Measurements from ENCODE around the gene ZNF574. TPM values are rescaled to one million over a fixed set of nuclear protein-coding genes. Genes with fewer than 3 reads are reported as not detected.
A peak's percentile ranks its signal among the peaks of the same experiment; 100 is the strongest.

ZNF574 gene
- total RNA-seq, 4 donors from 2014 or later = 15.0 to 28.4 (median 21.7) TPM

DNA sequence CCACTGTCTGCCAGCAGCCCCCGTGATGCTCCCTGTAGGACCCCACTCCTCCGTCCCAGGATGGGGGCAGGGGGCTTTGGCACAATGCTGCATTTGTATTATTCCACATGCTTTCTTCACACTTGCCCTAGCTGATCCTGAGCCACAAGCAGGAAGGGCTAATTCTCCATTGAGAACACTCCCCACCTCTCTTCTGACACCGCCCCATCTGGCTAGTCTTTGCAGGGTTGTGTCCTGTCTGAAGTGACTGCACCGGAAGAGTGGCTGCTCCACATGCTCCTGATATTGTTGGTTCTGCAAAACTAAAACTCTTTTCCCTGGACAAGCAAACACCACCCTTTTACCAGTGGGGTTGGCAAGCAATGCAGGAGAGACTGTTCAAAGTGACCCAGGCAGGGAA lies 18.0 kb downstream of the ZNF574 start:
- Histone ChIP-seq H3K27ac (replicated peaks in 1 of 4) (no peak overlapping the region), H3K4me1 (peaks cover 11 to 52% (median 48%) of the 10 kb centered on the region in 4 donors), H3K9me3 (no peaks in the 10 kb centered on the region), H3K36me3 (peaks cover 0 to 8% (median 2%) of the 10 kb centered on the region in 4 donors), H3K27me3 (peaks cover 0 to 8% (median 2%) of the 10 kb centered on the region in 4 donors), H3K4me3 (no peak overlapping the region)
- TF ChIP-seq, protein P1, sequence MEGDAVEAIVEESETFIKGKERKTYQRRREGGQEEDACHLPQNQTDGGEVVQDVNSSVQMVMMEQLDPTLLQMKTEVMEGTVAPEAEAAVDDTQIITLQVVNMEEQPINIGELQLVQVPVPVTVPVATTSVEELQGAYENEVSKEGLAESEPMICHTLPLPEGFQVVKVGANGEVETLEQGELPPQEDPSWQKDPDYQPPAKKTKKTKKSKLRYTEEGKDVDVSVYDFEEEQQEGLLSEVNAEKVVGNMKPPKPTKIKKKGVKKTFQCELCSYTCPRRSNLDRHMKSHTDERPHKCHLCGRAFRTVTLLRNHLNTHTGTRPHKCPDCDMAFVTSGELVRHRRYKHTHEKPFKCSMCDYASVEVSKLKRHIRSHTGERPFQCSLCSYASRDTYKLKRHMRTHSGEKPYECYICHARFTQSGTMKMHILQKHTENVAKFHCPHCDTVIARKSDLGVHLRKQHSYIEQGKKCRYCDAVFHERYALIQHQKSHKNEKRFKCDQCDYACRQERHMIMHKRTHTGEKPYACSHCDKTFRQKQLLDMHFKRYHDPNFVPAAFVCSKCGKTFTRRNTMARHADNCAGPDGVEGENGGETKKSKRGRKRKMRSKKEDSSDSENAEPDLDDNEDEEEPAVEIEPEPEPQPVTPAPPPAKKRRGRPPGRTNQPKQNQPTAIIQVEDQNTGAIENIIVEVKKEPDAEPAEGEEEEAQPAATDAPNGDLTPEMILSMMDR (IDR thresholded peaks at IDR 0.05) = no peak
- TF ChIP-seq POLR2A (IDR thresholded peaks at IDR 0.05; ENCODE audit: low read depth) (no peak), POLR2AphosphoS5 (IDR thresholded peaks at IDR 0.05) (no peak), EP300 (IDR thresholded peaks at IDR 0.05) (no peak)
- WGBS = 74% methylated on average over 4 of the region's 4 CpGs
- no peak for DNase-seq (ENCODE audit: extremely low spot score)
- intact Hi-C loops (cut with DNase I) = no loop called here

DNA sequence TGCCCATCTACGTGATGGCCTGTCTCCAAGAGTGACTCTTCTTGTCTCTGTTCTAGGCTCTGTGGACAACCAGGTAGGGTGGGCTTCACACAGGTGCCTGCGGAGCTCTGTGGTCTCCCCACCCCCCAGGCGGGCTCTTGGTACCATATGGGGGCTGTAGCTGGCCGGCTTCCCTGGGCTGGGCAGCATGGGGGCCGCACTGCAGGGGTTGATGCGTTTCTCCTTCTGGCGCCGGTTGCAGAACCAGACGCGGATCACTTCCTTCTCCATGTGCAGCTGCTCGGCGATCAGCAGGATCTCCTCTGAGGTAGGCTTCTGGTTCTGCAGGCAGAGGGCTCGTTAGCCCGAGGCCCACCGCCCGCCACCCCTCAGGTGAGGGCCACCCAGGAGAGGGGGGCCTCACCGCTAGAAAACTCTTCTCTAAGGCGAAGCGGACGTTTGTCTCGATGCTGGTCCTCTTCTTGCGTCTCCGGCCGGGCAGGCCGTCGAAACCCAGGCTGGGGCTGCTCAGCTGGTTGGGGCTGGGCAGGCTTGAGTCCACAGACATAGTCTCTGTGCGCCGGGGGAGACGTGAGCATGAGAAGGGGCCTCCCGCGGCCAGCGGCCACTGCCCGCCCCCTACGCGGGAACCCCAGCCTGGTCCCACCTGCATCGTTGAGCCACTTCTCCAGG lies 19.3 kb downstream of the ZNF574 start:
- Histone ChIP-seq H3K27me3 (peaks cover 0 to 8% (median 2%) of the 10 kb centered on the region in 4 donors), H3K36me3 (peaks cover 0 to 8% (median 2%) of the 10 kb centered on the region in 4 donors), H3K9me3 (no peaks in the 10 kb centered on the region), H3K4me1 (peaks cover 11 to 46% (median 42%) of the 10 kb centered on the region in 4 donors), H3K4me3 (peak overlapping the region; percentile 43 to 54 (median 52)), H3K27ac (replicated peaks in 1 of 4) (peak overlapping the region in 3 of 4 donors; percentile 39 to 77 (median 70))
- intact Hi-C loops (cut with DNase I) = no loop called here
- 82% methylated on average over 12 of the region's 36 CpGs for WGBS
- TF ChIP-seq, protein P1 (IDR thresholded peaks at IDR 0.05) = no peak
- no peak for DNase-seq (ENCODE audit: extremely low spot score)

DNA sequence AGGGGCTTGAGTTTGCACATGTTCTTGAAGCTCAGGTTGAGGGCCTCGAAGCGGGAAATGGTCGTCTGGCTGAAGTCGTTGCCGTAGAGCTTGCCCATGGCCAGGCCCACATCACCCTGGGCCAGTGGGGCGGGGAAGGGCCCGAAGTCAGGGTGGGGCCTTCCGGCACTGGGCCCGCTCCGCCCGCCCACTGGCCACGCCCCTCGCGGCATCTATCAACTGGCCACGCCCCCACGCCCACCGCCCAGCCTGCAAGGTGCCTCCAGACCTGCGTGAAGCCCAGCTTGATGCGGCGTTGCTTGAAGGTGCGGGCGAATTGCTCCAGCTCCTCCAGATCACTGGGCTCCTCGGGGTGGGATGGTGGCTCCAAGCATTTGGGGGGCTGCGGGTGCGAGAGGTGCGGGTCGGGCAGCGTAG lies 19.9 kb downstream of the ZNF574 start:
- WGBS = 21% methylated on average over 18 of the region's 28 CpGs
- intact Hi-C loops (cut with DNase I) = no loop called here
- H3K9me3 ChIP-seq = no peaks in the 10 kb centered on the region
- peaks cover 0 to 8% (median 2%) of the 10 kb centered on the region in 4 donors for H3K36me3 ChIP-seq
- DNase-seq (ENCODE audit: extremely low spot score) = no peak
- peaks cover 0 to 8% (median 2%) of the 10 kb centered on the region in 4 donors for H3K27me3 ChIP-seq
- peaks cover 11 to 46% (median 42%) of the 10 kb centered on the region in 4 donors for H3K4me1 ChIP-seq
- H3K4me3 ChIP-seq = peak overlapping the region; percentile 43 to 54 (median 52)
- TF ChIP-seq POLR2AphosphoS5 (IDR thresholded peaks at IDR 0.05) = no peak
- TF ChIP-seq, protein P1 (IDR thresholded peaks at IDR 0.05) = no peak
- no peak for TF ChIP-seq POLR2A (IDR thresholded peaks at IDR 0.05; ENCODE audit: low read depth)
- TF ChIP-seq EP300 (IDR thresholded peaks at IDR 0.05) = no peak
- peak overlapping the region; percentile 39 to 77 (median 66) for H3K27ac ChIP-seq (replicated peaks in 1 of 4)

DNA sequence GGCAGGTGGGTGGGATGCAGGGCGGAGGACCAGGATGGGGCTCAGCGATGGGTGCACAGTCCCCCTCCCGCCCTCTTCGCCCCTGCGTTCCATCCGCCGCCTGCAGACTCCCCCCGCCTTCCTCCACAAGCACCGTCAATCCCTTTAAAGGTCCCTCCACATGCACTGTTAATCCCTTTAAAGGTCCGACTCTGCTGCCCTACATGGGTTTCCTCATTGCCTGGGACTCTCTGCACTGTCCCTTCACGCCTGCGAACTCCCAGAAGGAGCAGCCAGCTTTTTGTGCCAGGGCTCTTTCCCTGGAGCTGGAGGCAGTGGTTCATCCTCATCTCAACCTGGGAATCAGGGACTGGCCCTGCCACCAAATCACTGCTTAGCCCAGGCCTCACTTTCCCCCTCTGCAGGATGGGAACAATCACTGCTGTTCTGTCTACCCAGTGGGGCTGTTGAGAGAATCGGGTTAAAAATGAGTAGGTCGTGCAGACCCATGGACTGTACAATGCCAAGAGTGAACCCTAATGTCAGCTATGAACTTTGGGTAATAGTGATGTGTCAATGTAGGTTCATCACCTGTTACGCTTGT lies 20.4 kb downstream of the ZNF574 start:
- WGBS = 47% methylated on average over 15 of the region's 15 CpGs
- Histone ChIP-seq H3K27ac (replicated peaks in 1 of 4) (peak overlapping the region; percentile 39 to 77 (median 66)), H3K36me3 (peaks cover 0 to 5% (median 1%) of the 10 kb centered on the region in 4 donors), H3K4me3 (peak overlapping the region; percentile 43 to 54 (median 52)), H3K27me3 (peaks cover 0 to 8% (median 2%) of the 10 kb centered on the region in 4 donors), H3K9me3 (no peaks in the 10 kb centered on the region), H3K4me1 (peaks cover 11 to 46% (median 41%) of the 10 kb centered on the region in 4 donors)
- TF ChIP-seq, protein P1 (IDR thresholded peaks at IDR 0.05) = no peak
- TF ChIP-seq POLR2AphosphoS5 (IDR thresholded peaks at IDR 0.05) = peak; percentile 20 to 60
- TF ChIP-seq EP300 (IDR thresholded peaks at IDR 0.05) = no peak
- no peak for TF ChIP-seq POLR2A (IDR thresholded peaks at IDR 0.05; ENCODE audit: low read depth)
- no peak for DNase-seq (ENCODE audit: extremely low spot score)
- intact Hi-C loops (cut with DNase I) = no loop called here
